Omental fat pad (tissue), 4 donors: ENCODE data around the gene PFDN1. TPM values are rescaled to one million over a fixed set of nuclear protein-coding genes. Genes with fewer than 3 reads are reported as not detected.

Experiments
- ATAC-seq: fragments of 150-250 bp; one replicate; pipeline ENCODE4 v1.9.1; 2016; ENCODE audit warnings: mild to moderate bottlenecking, moderate library complexity; ENCODE audit not compliant: low FRiP score
- DNase-seq: peaks from one replicate; pipeline ENCODE4 v3.0.0-alpha.2; 2019; ENCODE audit warnings: low spot score
- total RNA-seq, 4 donors: library from RNA; depleted of rRNA; stranded (reverse); fragments of >200 nt; gene quantifications; one replicate each; pipeline ENCODE4 v1.1.0, GENCODE V29; 2016
- TF ChIP-seq, protein P1 (sequence below), 3 donors: fragments of 450-650 bp; IDR thresholded peaks; one replicate each; pipeline ENCODE4 v1.5.1; 2016 to 2017; ENCODE audit warnings: antibody characterized with exemption in 3 of 3, mild to moderate bottlenecking in 3 of 3, moderate library complexity in 2 of 3

Gene PFDN1
- total RNA-seq, 4 donors from 2014 or later: 54.1 to 110 (median 88.6) TPM

- no peak for ATAC-seq
- TF ChIP-seq, protein P1, sequence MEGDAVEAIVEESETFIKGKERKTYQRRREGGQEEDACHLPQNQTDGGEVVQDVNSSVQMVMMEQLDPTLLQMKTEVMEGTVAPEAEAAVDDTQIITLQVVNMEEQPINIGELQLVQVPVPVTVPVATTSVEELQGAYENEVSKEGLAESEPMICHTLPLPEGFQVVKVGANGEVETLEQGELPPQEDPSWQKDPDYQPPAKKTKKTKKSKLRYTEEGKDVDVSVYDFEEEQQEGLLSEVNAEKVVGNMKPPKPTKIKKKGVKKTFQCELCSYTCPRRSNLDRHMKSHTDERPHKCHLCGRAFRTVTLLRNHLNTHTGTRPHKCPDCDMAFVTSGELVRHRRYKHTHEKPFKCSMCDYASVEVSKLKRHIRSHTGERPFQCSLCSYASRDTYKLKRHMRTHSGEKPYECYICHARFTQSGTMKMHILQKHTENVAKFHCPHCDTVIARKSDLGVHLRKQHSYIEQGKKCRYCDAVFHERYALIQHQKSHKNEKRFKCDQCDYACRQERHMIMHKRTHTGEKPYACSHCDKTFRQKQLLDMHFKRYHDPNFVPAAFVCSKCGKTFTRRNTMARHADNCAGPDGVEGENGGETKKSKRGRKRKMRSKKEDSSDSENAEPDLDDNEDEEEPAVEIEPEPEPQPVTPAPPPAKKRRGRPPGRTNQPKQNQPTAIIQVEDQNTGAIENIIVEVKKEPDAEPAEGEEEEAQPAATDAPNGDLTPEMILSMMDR (IDR thresholded peaks at IDR 0.05): no peak
- DNase-seq: no peak
Measured at GRCh38 chr5:140339636-140340035, 36.7 kb upstream of the PFDN1 start.

DNA sequence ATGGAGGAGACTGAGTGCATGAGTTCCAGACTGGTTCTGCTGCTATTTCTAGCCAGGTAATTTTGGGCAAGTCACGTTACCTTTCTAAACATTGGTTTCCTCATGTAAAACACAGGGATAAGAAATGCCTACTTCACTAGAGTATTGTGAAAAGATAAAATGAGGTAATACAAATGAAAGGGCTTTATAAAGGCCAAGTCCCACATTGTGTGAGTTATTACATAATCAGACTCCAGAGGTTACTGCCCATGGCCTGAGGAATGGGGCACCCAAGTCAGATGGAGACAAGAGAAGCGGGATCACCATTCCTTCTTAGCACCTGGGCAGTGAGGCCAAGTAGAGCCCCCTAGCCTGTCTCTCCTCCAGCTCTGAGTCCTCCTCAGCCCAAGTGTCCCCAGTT is 36.0 kb upstream of the PFDN1 start:
- no peak for ATAC-seq

GRCh38 chr5:140338336-140338735 is 35.4 kb upstream of the PFDN1 start:
- ATAC-seq (no peak), DNase-seq (no peak)
- TF ChIP-seq, protein P1 (IDR thresholded peaks at IDR 0.05): no peak

More for the DNA sequence above, 36.0 kb upstream of the PFDN1 start:
- TF ChIP-seq, protein P1 (IDR thresholded peaks at IDR 0.05): no peak
- no peak for DNase-seq

DNA sequence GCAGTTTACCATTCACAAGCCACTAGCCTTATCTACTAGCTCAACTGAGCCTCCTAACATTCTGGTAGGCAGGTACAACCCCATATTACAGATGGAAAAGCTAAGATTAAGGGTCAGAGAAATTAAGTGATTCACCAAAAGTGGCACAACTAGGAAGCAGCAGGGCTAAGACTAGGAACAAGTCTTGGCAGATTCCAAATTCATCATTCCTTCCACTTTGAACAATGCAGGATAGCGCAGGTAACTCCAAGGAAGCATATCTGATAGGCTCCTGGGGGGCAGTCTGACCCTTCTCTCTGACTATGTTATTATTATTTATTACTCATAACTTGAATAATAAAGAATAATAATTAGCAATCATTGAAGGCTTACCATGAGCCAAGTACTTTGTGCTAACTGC is 35.0 kb upstream of the PFDN1 start:
- DNase-seq (no peak), ATAC-seq (no peak)
- TF ChIP-seq, protein P1 (IDR thresholded peaks at IDR 0.05): no peak

DNA sequence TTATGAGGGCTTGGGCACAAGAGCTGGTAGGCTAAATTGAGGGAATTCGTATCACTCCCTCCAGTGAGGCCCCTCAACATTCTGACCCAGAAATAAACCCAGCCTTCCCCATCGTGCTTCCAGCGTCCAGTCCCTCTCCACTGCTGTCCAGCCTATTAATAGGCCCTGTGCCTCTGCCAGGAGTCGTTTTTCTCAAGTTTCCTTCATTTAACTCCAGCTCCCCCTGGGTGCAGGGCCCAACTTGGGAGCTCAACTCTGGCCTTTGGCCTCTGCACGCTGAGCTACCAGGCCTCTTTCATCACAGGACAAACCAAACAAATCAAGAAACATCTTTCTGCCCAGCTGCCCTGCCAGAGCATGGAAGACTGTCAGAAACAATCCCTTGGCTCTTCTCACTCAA is 33.5 kb upstream of the PFDN1 start:
- DNase-seq (no peak), ATAC-seq (no peak)
- TF ChIP-seq, protein P1 (IDR thresholded peaks at IDR 0.05): no peak

- DNase-seq: no peak
- TF ChIP-seq, protein P1 (IDR thresholded peaks at IDR 0.05): no peak
- no peak for ATAC-seq
Measured at GRCh38 chr5:140331638-140332037, 28.7 kb upstream of the PFDN1 start.

DNA sequence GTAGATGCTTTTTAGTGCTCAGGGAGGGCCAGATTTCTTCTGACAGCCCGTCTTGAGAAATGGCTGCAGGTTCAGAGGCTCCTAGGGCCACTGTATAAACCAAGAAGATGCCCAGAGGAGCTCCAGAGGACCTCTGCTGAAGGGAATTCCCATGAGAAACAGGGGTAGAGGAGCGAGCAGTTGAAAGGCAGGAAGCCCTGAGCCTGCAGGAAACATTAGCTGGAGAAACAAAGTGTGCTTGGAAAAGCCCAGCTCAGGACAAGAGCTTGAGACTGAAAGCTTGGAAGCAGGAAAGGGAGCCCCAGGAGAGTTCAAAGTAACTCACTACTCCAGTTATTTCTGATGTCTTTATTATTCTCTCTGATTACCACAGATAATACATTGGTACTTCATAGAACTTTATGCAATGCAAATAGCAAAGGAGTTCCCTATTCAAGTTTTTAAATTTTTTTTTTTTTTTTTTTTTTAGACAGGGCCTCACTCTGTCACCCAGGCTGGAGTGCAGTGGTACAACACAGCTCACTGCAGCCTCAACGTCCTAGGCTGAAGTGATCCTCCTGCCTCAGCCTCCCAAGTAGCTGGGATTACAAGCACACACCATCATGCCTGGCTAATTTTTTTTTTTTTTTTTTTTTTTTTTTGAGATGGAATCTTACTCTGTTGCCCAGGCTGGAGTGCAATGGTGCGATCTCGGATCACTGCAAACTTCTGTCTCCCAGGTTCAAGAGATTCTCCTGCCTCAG is 27.0 kb upstream of the PFDN1 start:
- DNase-seq (no peak), ATAC-seq (no peak)
- TF ChIP-seq, protein P1 (IDR thresholded peaks at IDR 0.05): no peak
